H1 (cell line): ENCODE results near the gene TGFBR2. TPM values are rescaled to one million over a fixed set of nuclear protein-coding genes. Genes with fewer than 3 reads are reported as not detected.

Experiments used
- CTCF ChIA-PET: fragments of 300-600 bp; sonication (Branson Sonifier 250); formaldehyde crosslinking; loops from one replicate; lab custom pipeline; 2021; ENCODE audit not compliant: partially characterized antibody; lab: Charles Lee
- POLR2A ChIA-PET: fragments of 300-600 bp; sonication (Branson Sonifier 250); formaldehyde crosslinking; loops from one replicate; lab custom pipeline; 2021; ENCODE audit warnings: inconsistent platforms; ENCODE audit not compliant: partially characterized antibody; lab: Charles Lee
- DNase-seq, 2 experiments: peaks; one replicate each; pipeline versions ENCODE4 v3.0.0 to v3.0.0-alpha.2; 2010 to 2022; ENCODE audit warnings: low spot score in 2 of 2, low read depth in 1 of 2, mixed read lengths in 1 of 2
- FAIRE-seq: peaks from 2 replicates; lab custom pipeline; 2011; peaks lifted over from hg19 to GRCh38; lab: Jason Lieb, UNC
- H2AFZ ChIP-seq: 2 replicates; pipeline ENCODE4 v1.8.1; 2012; ENCODE audit warnings: low read length, inconsistent platforms
- H2AK5ac ChIP-seq: 2 replicates; pipeline ENCODE4 v1.6.1; 2013; ENCODE audit warnings: low read depth, low read length
- H2BK120ac ChIP-seq: replicated peaks from 2 replicates; pipeline ENCODE3; 2013; ENCODE audit warnings: low read depth, low read length, inconsistent platforms
- H2BK12ac ChIP-seq: 2 replicates; pipeline ENCODE4 v1.6.1; 2013; ENCODE audit warnings: low read depth, low read length
- H2BK15ac ChIP-seq: 2 replicates; pipeline ENCODE4 v1.6.1; 2013; ENCODE audit warnings: low read length
- H2BK20ac ChIP-seq: 2 replicates; pipeline ENCODE4 v1.6.1; 2013; ENCODE audit warnings: low read length
- H2BK5ac ChIP-seq: 2 replicates; pipeline ENCODE4 v1.6.1; 2013; ENCODE audit warnings: low read depth, low read length
- H3K14ac ChIP-seq: 2 replicates; pipeline ENCODE4 v1.6.1; 2013; ENCODE audit warnings: inconsistent platforms; ENCODE audit not compliant: insufficient read length
- H3K18ac ChIP-seq: 2 replicates; pipeline ENCODE4 v1.6.1; 2013; ENCODE audit warnings: low read length; ENCODE audit errors: extremely low read depth
- H3K23ac ChIP-seq: 2 replicates; pipeline ENCODE4 v1.6.1; 2013; ENCODE audit warnings: inconsistent platforms; ENCODE audit not compliant: insufficient read length
- H3K23me2 ChIP-seq: 2 replicates; pipeline ENCODE4 v1.6.1; 2013; ENCODE audit warnings: low read depth, low read length
- H3K27ac ChIP-seq: 2 replicates; pipeline ENCODE4 v1.6.1; 2011; ENCODE audit warnings: low read depth, low read length, inconsistent platforms
- H3K27me3 ChIP-seq, 4 experiments: replicated peaks in 1 of 4; 1 replicate in 1 of 4; 2 replicates in 3 of 4; pipeline versions ENCODE4 v1.6.1 to v1.8.1; 2011 to 2013; ENCODE audit warnings: low read length in 3 of 4, mild to moderate bottlenecking in 3 of 4, inconsistent platforms in 2 of 4, mixed read lengths in 2 of 4, moderate library complexity in 1 of 4; ENCODE audit not compliant: control insufficient read depth in 3 of 4, insufficient read depth in 3 of 4; ENCODE audit errors: extremely low read depth in 1 of 4
- H3K36me3 ChIP-seq, 4 experiments: 2 replicates each; pipeline versions ENCODE4 v1.6.1 to v1.8.1; 2011 to 2013; ENCODE audit warnings: mild to moderate bottlenecking in 4 of 4, low read length in 3 of 4, moderate library complexity in 2 of 4, control low read depth in 1 of 4, inconsistent platforms in 1 of 4; ENCODE audit not compliant: insufficient read depth in 4 of 4, control insufficient read depth in 2 of 4
- H3K4ac ChIP-seq: replicated peaks from 2 replicates; pipeline ENCODE3; 2013; ENCODE audit warnings: low read length, low read depth, mixed read lengths, inconsistent platforms; ENCODE audit not compliant: insufficient read length
- H3K4me1 ChIP-seq, 4 experiments: replicated peaks in 1 of 4; 1 replicate in 1 of 4; 2 replicates in 3 of 4; pipeline versions ENCODE4 v1.6.1 to v1.8.1; 2011 to 2013; ENCODE audit warnings: low read length in 3 of 4, inconsistent platforms in 2 of 4, mixed read lengths in 1 of 4; ENCODE audit not compliant: insufficient read depth in 4 of 4, control insufficient read depth in 3 of 4
- H3K4me2 ChIP-seq, 2 experiments: 2 replicates each; pipeline versions ENCODE4 v1.6.1 to v1.8.1; 2011 to 2013; ENCODE audit warnings: low read depth in 2 of 2, low read length in 2 of 2, control low read depth in 1 of 2, inconsistent platforms in 1 of 2, mild to moderate bottlenecking in 1 of 2; ENCODE audit not compliant: insufficient read depth in 1 of 2
- H3K4me3 ChIP-seq, 4 experiments: fragments of 200-600, 300-600 bp in 1 of 4; sonication (generic), shearing (Covaris generic), sonication (Bioruptor Twin) in 1 of 4; 2 replicates each; pipeline versions ENCODE4 v1.5.1 to v1.8.1; 2011 to 2016; ENCODE audit warnings: low read length in 4 of 4, low read depth in 3 of 4, control low read depth in 2 of 4, inconsistent platforms in 2 of 4, mild to moderate bottlenecking in 2 of 4, mixed read lengths in 1 of 4, moderate library complexity in 1 of 4; ENCODE audit not compliant: insufficient read depth in 2 of 4; ENCODE audit errors: extremely low read depth in 1 of 4
- H3K56ac ChIP-seq: replicated peaks from 2 replicates; pipeline ENCODE3; 2013; ENCODE audit warnings: low read depth, mild to moderate bottlenecking, mixed read lengths, low read length, inconsistent platforms; ENCODE audit not compliant: insufficient read length
- H3K79me1 ChIP-seq: 2 replicates; pipeline ENCODE4 v1.6.1; 2013; ENCODE audit warnings: low read depth, low read length, control low read depth
- H3K79me2 ChIP-seq, 2 experiments: 2 replicates each; pipeline versions ENCODE4 v1.6.1 to v1.8.1; 2012 to 2013; ENCODE audit warnings: low read length in 2 of 2, mild to moderate bottlenecking in 2 of 2, inconsistent platforms in 1 of 2; ENCODE audit not compliant: insufficient read depth in 2 of 2, control insufficient read depth in 1 of 2
- H3K9ac ChIP-seq, 4 experiments: replicated peaks in 1 of 4; 1 replicate in 1 of 4; 2 replicates in 3 of 4; pipeline versions ENCODE4 v1.6.1 to v1.8.1; 2011 to 2013; ENCODE audit warnings: low read depth in 3 of 4, low read length in 3 of 4, control low read depth in 2 of 4, mild to moderate bottlenecking in 2 of 4, moderate library complexity in 2 of 4, inconsistent platforms in 1 of 4; ENCODE audit errors: extremely low read depth in 1 of 4
- H3K9me3 ChIP-seq, 2 experiments: 2 replicates each; pipeline versions ENCODE4 v1.6.1 to v1.8.1; 2012 to 2013; ENCODE audit warnings: mild to moderate bottlenecking in 2 of 2, moderate library complexity in 2 of 2, control low read depth in 1 of 2, inconsistent platforms in 1 of 2, low read depth in 1 of 2, low read length in 1 of 2, mixed read lengths in 1 of 2; ENCODE audit not compliant: insufficient read depth in 2 of 2
- H4K20me1 ChIP-seq, 2 experiments: replicated peaks in 1 of 2; 2 replicates each; pipeline versions ENCODE3 to v1.8.1; 2011 to 2013; ENCODE audit warnings: inconsistent platforms in 2 of 2, low read length in 2 of 2, mild to moderate bottlenecking in 1 of 2; ENCODE audit not compliant: insufficient read depth in 2 of 2, control insufficient read depth in 1 of 2
- H4K5ac ChIP-seq: 2 replicates; pipeline ENCODE4 v1.6.1; 2013; ENCODE audit warnings: low read length, low read depth, mixed read lengths, inconsistent platforms; ENCODE audit not compliant: insufficient read length
- H4K8ac ChIP-seq: 2 replicates; pipeline ENCODE4 v1.8.0; 2013; ENCODE audit warnings: mild to moderate bottlenecking, moderate library complexity, low read length, inconsistent platforms; ENCODE audit not compliant: insufficient read depth; ENCODE audit errors: extremely low read depth
- H4K91ac ChIP-seq: replicated peaks from 2 replicates; pipeline ENCODE3; 2013; ENCODE audit warnings: low read length, mixed read lengths, inconsistent platforms; ENCODE audit not compliant: insufficient read length
- ASH2L ChIP-seq: fragments of 200-600, 300-600 bp; sonication (generic); IDR thresholded peaks from one replicate; pipeline ENCODE4 v1.7.1; 2017; ENCODE audit warnings: low read length
- CTBP2 ChIP-seq: IDR thresholded peaks from 2 replicates; pipeline ENCODE4 v1.7.0; 2011; ENCODE audit warnings: borderline replicate concordance, mild to moderate bottlenecking, moderate library complexity, mixed read lengths, low read length; ENCODE audit not compliant: insufficient read depth, insufficient read length
- EGR1 ChIP-seq: IDR thresholded peaks from 2 replicates; pipeline ENCODE4 v1.6.1; 2011; ENCODE audit warnings: low read depth, low read length, borderline replicate concordance
- GABPA ChIP-seq: IDR thresholded peaks from 2 replicates; pipeline ENCODE4 v1.6.1; 2011; ENCODE audit warnings: mild to moderate bottlenecking, low read length, moderate library complexity, borderline replicate concordance; ENCODE audit not compliant: insufficient read depth
- JUND ChIP-seq: IDR thresholded peaks from 2 replicates; pipeline ENCODE4 v1.6.1; 2011; ENCODE audit warnings: mild to moderate bottlenecking, improper control_type of control experiment, low read length
- PHF8 ChIP-seq: fragments of 200-600 bp; sonication (generic); conservative IDR thresholded peaks from 2 replicates; pipeline ENCODE4 v1.7.1; 2012; ENCODE audit warnings: low read depth, mild to moderate bottlenecking, inconsistent platforms, low read length, moderate library complexity
- RAD21 ChIP-seq, 2 experiments: IDR thresholded peaks in 1 of 2; conservative IDR thresholded peaks in 1 of 2; 2 replicates each; pipeline ENCODE4 v1.6.1; 2011; ENCODE audit warnings: low read depth in 2 of 2, low read length in 2 of 2, improper control_type of control experiment in 1 of 2, inconsistent platforms in 1 of 2, mild to moderate bottlenecking in 1 of 2, moderate library complexity in 1 of 2
- RXRA ChIP-seq: IDR thresholded peaks from 2 replicates; pipeline ENCODE4 v1.6.1; 2011; ENCODE audit warnings: low read depth, mild to moderate bottlenecking, low read length, moderate library complexity; ENCODE audit not compliant: insufficient read depth
- SP1 ChIP-seq: IDR thresholded peaks from 2 replicates; pipeline ENCODE4 v1.6.1; 2011; ENCODE audit warnings: low read depth, low read length
- SP2 ChIP-seq: IDR thresholded peaks from 2 replicates; pipeline ENCODE4 v1.6.1; 2012; ENCODE audit warnings: mild to moderate bottlenecking, low read length, inconsistent platforms
- TAF1 ChIP-seq: IDR thresholded peaks from 2 replicates; pipeline ENCODE4 v1.6.1; 2011; ENCODE audit warnings: mild to moderate bottlenecking, low read depth, low read length
- TEAD4 ChIP-seq: IDR thresholded peaks from 2 replicates; pipeline ENCODE4 v1.6.1; 2012; ENCODE audit warnings: low read depth, low read length, inconsistent platforms, mixed read lengths
- WGBS, 2 experiments: shearing (Covaris generic) in 1 of 2; methylation state at CpG; one replicate each; pipeline versions ENCODE4 v1.1.6 to v1.1.7; 2013 to 2015; ENCODE audit warnings: low lambda C conversion rate in 2 of 2, mixed read lengths in 2 of 2, inconsistent platforms in 1 of 2, low coverage in 1 of 2, missing lambda C conversion rate in 1 of 2; ENCODE audit not compliant: insufficient replicate concordance in 2 of 2, insufficient coverage in 1 of 2, insufficient read length in 1 of 2; ENCODE audit errors: extremely low coverage in 1 of 2, missing lambda C conversion rate in 1 of 2; 5-methylcytosine and 5-hydroxymethylcytosine counted together
- polyA plus RNA-seq, 7 experiments: library from polyadenylated mRNA; depleted of rRNA in 3 of 7; stranded (reverse) in 5 of 7; unstranded in 2 of 7; fragments of >200 nt in 5 of 7; fragments of 200-250 nt in 2 of 7; gene quantifications; 1 replicate in 5 of 7; 2 replicates in 1 of 7; 4 replicates in 1 of 7; pipeline versions ENCODE4 v1.2.1 to v1.2.3, GENCODE V29; 2011 to 2013; ENCODE audit warnings: missing spikeins in 2 of 7, mixed read lengths in 2 of 7
- total RNA-seq: library from RNA; stranded (reverse); fragmentation: NEBNext Ultra II Directional; extraction: Animal tissue kit (Norgen Biotek cat#: 25700); gene quantifications from 2 replicates; pipeline ENCODE4 v1.2.1, GENCODE V29; 2021
- TF ChIP-seq, protein P1 (sequence below): IDR thresholded peaks from 2 replicates; pipeline ENCODE4 v1.6.1; 2012; ENCODE audit warnings: inconsistent platforms

The TGFBR2 gene
- total and polyA plus RNA-seq, 2 of the 8 experiments (the other 6 are each of a cell fraction or from before 2014, with no cell fraction given): 4.2 to 7.4 TPM

DNA sequence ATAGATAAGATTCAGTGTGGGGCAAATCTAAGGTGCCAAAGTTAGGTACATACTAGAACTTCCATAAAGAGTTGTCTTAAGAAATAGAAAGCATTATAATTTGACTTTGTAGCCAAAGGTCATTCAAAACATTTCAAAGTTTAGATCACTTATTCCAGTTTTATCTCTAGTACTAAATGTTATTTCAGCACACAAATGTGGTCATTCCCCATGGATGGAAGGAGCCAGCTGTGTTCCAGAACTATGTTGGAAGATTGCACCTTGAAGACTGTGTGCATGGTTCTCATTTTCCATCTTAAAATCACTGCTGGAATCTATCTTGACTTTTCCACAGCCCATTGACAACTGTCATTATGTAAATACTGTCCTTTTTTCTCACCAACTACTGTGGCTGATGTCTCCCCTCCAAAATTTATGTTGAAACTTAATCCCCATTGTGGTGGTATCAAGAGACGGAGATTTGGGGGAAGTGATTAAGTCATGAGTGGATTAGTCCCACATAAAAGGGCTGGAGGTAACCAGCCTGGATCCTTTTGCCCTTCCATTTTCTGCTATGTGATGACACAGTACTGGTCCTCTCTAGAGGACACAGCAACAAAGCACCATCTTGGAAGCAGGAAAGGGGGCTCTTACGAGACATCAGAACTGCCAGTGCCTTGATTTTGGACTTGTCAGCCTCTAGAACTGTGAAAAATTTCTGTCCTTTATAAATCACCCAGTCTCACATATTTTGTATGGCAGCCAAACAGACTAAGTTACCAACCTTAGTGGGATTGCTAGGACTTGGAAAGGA, 24.0 kb downstream of the TGFBR2 start:
- Histone ChIP-seq H3K23me2 (no peaks in the 10 kb centered on the region), H2BK20ac (no peak overlapping the region), H2BK15ac (no peak overlapping the region), H3K14ac (no peak overlapping the region), H2AK5ac (no peak overlapping the region), H3K79me1 (0 out of 2 replicates have a peak, but pooled peaks cover 2% of the 10 kb centered on the region), H2AFZ (no peak overlapping the region), H3K4me3 (no peak overlapping the region), H4K8ac (no peak overlapping the region), H3K4me2 (no peak overlapping the region), H2BK5ac (no peak overlapping the region), H3K36me3 (no peaks in the 10 kb centered on the region; a peak in 1 of 8 replicates), H4K5ac (no peak overlapping the region), H2BK120ac (no peak overlapping the region), H3K4ac (no peak overlapping the region), H3K27me3 (no peaks in the 10 kb centered on the region), H2BK12ac (no peak overlapping the region), H4K91ac (no peak overlapping the region), H3K4me1 (peaks cover 5 to 12% (median 8%) of the 10 kb centered on the region in 4 experiments; a peak in 6 of 7 replicates), H3K27ac (no peak overlapping the region), H3K56ac (no peak overlapping the region), H4K20me1 (no peaks in the 10 kb centered on the region), H3K9ac (no peak overlapping the region), H3K9me3 (no peaks in the 10 kb centered on the region), H3K79me2 (peaks cover 0 to 72% of the 10 kb centered on the region in 2 experiments; a peak in 3 of 4 replicates), H3K18ac (no peak overlapping the region), H3K23ac (no peak overlapping the region)
- 67% methylated on average over 2 of the region's 2 CpGs; no CpG with 5 or more reads in 1 of the 2 experiments for WGBS, 2 experiments
- FAIRE-seq: no peak
- ChIA-PET POLR2A (no interaction called here), CTCF (no interaction called here)
- no peak for DNase-seq
- TF ChIP-seq SP1 (no peak), SP2 (no peak), CTBP2 (no peak), EGR1 (no peak), RXRA (no peak), TAF1 (no peak), GABPA (no peak), PHF8 (no peak), TEAD4 (no peak), ASH2L (no peak), JUND (no peak), RAD21 (IDR thresholded peaks at IDR 0.05 in 1 of 2, conservative IDR thresholded peaks at IDR 0.05 in 1 of 2; ENCODE audit: low read depth in 2 of 2, low read length in 2 of 2) (no peak)
- TF ChIP-seq, protein P1, sequence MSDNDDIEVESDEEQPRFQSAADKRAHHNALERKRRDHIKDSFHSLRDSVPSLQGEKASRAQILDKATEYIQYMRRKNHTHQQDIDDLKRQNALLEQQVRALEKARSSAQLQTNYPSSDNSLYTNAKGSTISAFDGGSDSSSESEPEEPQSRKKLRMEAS: no peak
